ENCODE data around the gene CDC42SE1. TPM values are rescaled to one million over a fixed set of nuclear protein-coding genes. Genes with fewer than 3 reads are reported as not detected.

CDC42SE1 gene
- total RNA-seq, 1 experiment from 2014 or later = 62.8 TPM

DNA sequence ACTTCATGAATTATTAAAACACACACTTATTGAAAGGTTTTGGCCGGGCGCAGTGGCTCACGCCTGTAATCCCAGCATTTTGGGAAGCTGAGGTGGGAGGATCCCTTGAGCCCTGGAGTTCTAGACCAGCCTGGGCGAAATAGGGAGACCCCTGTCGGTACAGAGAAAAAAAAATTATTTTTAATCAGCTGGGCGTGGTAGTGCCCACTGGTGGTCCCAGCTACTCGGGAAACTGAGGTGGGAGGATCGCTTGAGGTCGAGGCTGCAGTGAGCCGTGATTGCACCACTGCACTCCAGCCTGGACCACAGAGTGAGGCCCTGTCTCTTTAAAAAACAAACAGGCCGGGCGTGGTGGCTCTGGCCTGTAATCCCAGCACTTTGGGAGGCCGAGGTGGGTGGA is 12.8 kb upstream of the CDC42SE1 start:
- DNase-seq = no peak
- Histone ChIP-seq H3K36me3 (ENCODE audit: low read depth) (no peaks in the 10 kb centered on the region), H3K79me2 (ENCODE audit: low read depth) (peaks cover 14% of the 10 kb centered on the region), H3K27ac (no peak overlapping the region), H4K20me1 (ENCODE audit: insufficient read depth) (no peaks in the 10 kb centered on the region), H3F3A (ENCODE audit: insufficient read depth, low read depth) (peaks cover 27% of the 10 kb centered on the region), H3K27me3 (ENCODE audit: insufficient read depth, low read depth) (no peaks in the 10 kb centered on the region), H3K4me3 (no peak overlapping the region), H2AFZ (no peak overlapping the region), H3K9me2 (ENCODE audit: insufficient read depth) (no peaks in the 10 kb centered on the region), H3K9me3 (ENCODE audit: insufficient read depth, low read depth) (no peaks in the 10 kb centered on the region), H3K4me2 (peak overlapping the region; percentile 94; the same call in 1 of the 2 replicates), H3K4me1 (replicated peaks; ENCODE audit: insufficient read depth) (peaks cover 17% of the 10 kb centered on the region)
- ChIA-PET CTCF (interaction anchor here (0.6 to 0.7 kb wide), 2 partner anchors 16 to 174 kb away, joined by 3 to 5 read pairs; no protein-coding TSS in a partner anchor), POLR2A (ENCODE audit: unreplicated experiment) (interaction anchor here (0.5 to 0.6 kb wide), 3 partner anchors 67 to 273 kb away, joined by 4 to 24 read pairs (median 10); no protein-coding TSS in a partner anchor)
- no TSS peak for BruUV-seq (replicated peaks)
- intact Hi-C loops (cut with micrococcal nuclease; ENCODE audit: unreplicated experiment) = no loop called here
- TF ChIP-seq CTCF (conservative IDR thresholded peaks at IDR 0.05) = no peak
- TF ChIP-seq EZH2 (IDR thresholded peaks at IDR 0.05; ENCODE audit: low read depth) = no peak

DNA sequence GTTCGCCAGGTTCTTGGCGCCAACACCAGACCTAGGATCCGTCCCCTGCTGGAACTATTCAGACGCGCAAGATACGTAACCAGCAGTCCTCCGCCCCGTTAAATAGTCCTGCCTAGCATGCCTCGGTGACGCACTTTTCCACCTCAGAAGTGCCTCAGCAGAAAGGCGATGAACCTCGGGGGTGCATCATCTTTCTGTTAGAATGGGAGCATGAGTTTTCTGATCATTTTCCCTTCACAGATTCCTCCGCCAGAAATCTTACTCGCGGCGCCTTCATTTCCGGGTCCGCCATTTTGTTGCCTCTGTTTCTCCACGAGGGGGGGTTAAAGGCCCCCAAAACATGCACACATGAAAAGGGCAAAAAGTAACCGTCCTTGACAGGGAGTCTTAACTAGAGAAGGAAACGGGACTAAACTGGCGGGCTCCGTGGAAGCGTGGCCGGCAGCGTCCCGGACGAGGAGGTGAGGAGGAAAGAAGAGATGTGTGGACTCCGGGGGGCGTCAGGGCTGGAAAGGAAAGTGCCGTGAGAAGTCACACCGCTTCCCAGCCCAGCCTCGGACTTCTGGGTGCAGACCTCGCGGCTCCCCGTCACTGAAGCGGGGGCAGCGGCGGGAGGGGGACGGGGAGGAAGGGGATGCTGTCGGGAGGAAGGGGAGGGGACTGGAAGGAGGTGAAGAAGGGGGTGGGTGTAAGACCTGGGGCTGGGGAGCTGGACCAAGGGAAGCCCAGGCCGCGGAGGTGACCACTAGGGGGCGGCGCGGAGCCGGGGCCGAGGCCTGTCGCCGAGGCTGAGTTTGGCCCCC is 11.3 kb upstream of the CDC42SE1 start, which contains the start of gene GABPB2:
TSS of gene GABPB2 (plus strand) at position 288 of the 803 bp plus-strand sequence. CDS start 17,429 bp downstream, outside the sequence.
- H3K27me3 ChIP-seq (ENCODE audit: insufficient read depth, low read depth) = no peaks in the 10 kb centered on the region
- intact Hi-C loops (cut with micrococcal nuclease; ENCODE audit: unreplicated experiment) = loop anchor here (1.0 to 2.0 kb wide), 2 partner anchors 9 to 86 kb away; partner anchors contain the start of gene TNFAIP8L2
- peak within 1 kb of the TSS; percentile 97 for H2AFZ ChIP-seq
- DNase-seq = peak; percentile 78 to 85
- CTCF ChIA-PET = interaction anchor here (0.6 to 1.0 kb wide), 5 partner anchors 9 to 505 kb away, joined by 3 to 6 read pairs (median 3); no protein-coding TSS in a partner anchor
- BruUV-seq (replicated peaks) = TSS peak; percentile 81
- H3K79me2 ChIP-seq (ENCODE audit: low read depth) = peaks cover 14% of the 10 kb centered on the region
- peak within 1 kb of the TSS; percentile 89 for H3K27ac ChIP-seq
- H3K4me3 ChIP-seq = peak within 1 kb of the TSS; percentile 84
- no peaks in the 10 kb centered on the region for H3K36me3 ChIP-seq (ENCODE audit: low read depth)
- H3K4me1 ChIP-seq (replicated peaks; ENCODE audit: insufficient read depth) = peaks cover 17% of the 10 kb centered on the region
- POLR2A ChIA-PET (ENCODE audit: unreplicated experiment) = interaction anchor here (0.5 to 0.7 kb wide), 4 partner anchors 28 to 1040 kb away, joined by 4 to 20 read pairs (median 8); partner anchors contain the start of gene GOLPH3L
- H3K9me2 ChIP-seq (ENCODE audit: insufficient read depth) = no peaks in the 10 kb centered on the region
- no peak for TF ChIP-seq EZH2 (IDR thresholded peaks at IDR 0.05; ENCODE audit: low read depth)
- TF ChIP-seq CTCF (conservative IDR thresholded peaks at IDR 0.05) = peak; percentile 87
- no peaks in the 10 kb centered on the region for H4K20me1 ChIP-seq (ENCODE audit: insufficient read depth)
- peaks cover 27% of the 10 kb centered on the region for H3F3A ChIP-seq (ENCODE audit: insufficient read depth, low read depth)
- peak within 1 kb of the TSS; percentile 94 for H3K4me2 ChIP-seq
- no peaks in the 10 kb centered on the region for H3K9me3 ChIP-seq (ENCODE audit: insufficient read depth, low read depth)

DNA sequence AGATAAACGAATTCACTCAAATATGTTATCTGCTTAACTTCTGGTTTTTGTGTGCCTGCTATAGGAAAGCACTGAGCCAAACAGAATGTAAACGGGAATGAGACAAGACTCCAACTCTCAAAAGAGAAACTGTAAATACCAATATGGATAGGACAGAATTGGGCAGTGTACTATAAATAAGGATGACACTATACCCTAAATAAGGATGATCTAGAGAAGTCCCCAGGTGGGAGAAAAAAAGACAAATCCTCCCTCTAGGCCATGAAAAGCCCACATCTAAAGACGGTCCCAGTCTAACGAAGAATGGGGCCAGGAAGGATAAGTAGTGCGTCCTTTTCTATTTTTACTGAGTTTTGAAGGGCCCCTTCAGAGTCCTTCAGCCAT is 9.7 kb upstream of the CDC42SE1 start:
- DNase-seq = no peak
- H3K4me3 ChIP-seq = no peak overlapping the region
- TF ChIP-seq CTCF (conservative IDR thresholded peaks at IDR 0.05) = no peak
- H3K79me2 ChIP-seq (ENCODE audit: low read depth) = peaks cover 14% of the 10 kb centered on the region
- H4K20me1 ChIP-seq (ENCODE audit: insufficient read depth) = no peaks in the 10 kb centered on the region
- H3K9me2 ChIP-seq (ENCODE audit: insufficient read depth) = no peaks in the 10 kb centered on the region
- H2AFZ ChIP-seq = no peak overlapping the region
- no peaks in the 10 kb centered on the region for H3K36me3 ChIP-seq (ENCODE audit: low read depth)
- ChIA-PET POLR2A (ENCODE audit: unreplicated experiment) (no interaction called here), CTCF (no interaction called here)
- intact Hi-C loops (cut with micrococcal nuclease; ENCODE audit: unreplicated experiment) = loop anchor here (10.0 kb wide), 1 partner anchor 504 kb away; no protein-coding TSS in a partner anchor
- peaks cover 27% of the 10 kb centered on the region for H3F3A ChIP-seq (ENCODE audit: insufficient read depth, low read depth)
- H3K27ac ChIP-seq = peak overlapping the region; percentile 20; the same call in 1 of the 2 replicates
- peaks cover 17% of the 10 kb centered on the region for H3K4me1 ChIP-seq (replicated peaks; ENCODE audit: insufficient read depth)
- H3K9me3 ChIP-seq (ENCODE audit: insufficient read depth, low read depth) = no peaks in the 10 kb centered on the region
- no peaks in the 10 kb centered on the region for H3K27me3 ChIP-seq (ENCODE audit: insufficient read depth, low read depth)
- no peak overlapping the region for H3K4me2 ChIP-seq
- BruUV-seq (replicated peaks) = no TSS peak

All from PC-9 (cell line).